ENCODE results near the gene APPBP2. TPM values are rescaled to one million over a fixed set of nuclear protein-coding genes. Genes with fewer than 3 reads are reported as not detected.
"Not testable (repeated sequence)": the region's sequence is repeated elsewhere in the genome, so short reads cannot be mapped to it uniquely, and the experiment has no call there.

APPBP2 gene
- total RNA-seq, 3 donors from 2014 or later = 31.0 to 50.1 (median 35.0) TPM

DNA sequence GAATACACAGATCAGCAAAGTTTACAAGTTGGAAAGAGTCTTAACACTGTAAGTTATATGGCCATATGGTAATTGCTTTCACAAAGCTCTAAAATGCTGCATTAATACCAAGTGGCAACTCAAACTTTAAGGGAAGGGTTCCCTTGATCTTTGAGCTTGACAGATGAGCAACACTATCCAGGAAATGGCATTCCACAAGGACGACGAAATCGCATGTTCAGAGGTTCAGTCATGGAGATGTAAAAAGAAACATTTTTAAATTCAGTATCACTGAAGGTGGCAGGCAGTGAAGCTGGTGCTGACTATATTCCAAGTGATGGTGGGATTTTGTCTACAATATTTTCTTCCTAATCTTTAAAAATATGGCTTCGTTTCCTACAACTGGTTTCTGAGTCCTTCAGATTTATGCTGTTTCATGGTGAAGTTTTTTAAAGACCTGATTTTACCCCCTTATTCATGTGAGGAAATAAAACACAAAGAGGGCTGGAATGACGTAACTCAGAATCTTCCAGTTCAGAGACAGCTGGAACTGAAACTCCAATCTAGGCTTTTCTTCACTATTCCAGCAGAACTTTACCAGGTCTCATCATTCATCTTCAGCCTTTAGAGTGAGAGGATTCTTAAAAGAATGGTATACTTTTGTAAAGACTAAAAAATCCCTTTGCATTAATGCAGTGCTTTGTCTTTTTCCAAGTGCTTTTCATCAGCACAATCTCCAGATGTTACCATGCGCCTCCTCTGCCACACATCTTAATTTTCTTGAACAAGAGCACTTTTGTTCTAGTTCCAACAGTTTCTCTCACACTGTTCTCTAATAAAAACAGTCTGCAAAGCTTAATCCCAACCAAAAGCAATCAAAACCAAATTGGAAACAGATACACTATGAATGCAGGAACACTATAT lies 83.5 kb downstream of the APPBP2 start:
- Histone ChIP-seq H3K9me3 (no peaks in the 10 kb centered on the region), H3K4me3 (no peak overlapping the region), H3K36me3 (ENCODE audit: low read depth) (peaks cover 6% of the 10 kb centered on the region), H3K4me1 (ENCODE audit: low read depth) (no peaks in the 10 kb centered on the region)
- intact Hi-C loops (cut with DNase I, micrococcal nuclease) = no loop called here
- no peak for DNase-seq
- TF ChIP-seq, protein P1, sequence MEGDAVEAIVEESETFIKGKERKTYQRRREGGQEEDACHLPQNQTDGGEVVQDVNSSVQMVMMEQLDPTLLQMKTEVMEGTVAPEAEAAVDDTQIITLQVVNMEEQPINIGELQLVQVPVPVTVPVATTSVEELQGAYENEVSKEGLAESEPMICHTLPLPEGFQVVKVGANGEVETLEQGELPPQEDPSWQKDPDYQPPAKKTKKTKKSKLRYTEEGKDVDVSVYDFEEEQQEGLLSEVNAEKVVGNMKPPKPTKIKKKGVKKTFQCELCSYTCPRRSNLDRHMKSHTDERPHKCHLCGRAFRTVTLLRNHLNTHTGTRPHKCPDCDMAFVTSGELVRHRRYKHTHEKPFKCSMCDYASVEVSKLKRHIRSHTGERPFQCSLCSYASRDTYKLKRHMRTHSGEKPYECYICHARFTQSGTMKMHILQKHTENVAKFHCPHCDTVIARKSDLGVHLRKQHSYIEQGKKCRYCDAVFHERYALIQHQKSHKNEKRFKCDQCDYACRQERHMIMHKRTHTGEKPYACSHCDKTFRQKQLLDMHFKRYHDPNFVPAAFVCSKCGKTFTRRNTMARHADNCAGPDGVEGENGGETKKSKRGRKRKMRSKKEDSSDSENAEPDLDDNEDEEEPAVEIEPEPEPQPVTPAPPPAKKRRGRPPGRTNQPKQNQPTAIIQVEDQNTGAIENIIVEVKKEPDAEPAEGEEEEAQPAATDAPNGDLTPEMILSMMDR (IDR thresholded peaks at IDR 0.05) = no peak
- ATAC-seq = no peak

DNA sequence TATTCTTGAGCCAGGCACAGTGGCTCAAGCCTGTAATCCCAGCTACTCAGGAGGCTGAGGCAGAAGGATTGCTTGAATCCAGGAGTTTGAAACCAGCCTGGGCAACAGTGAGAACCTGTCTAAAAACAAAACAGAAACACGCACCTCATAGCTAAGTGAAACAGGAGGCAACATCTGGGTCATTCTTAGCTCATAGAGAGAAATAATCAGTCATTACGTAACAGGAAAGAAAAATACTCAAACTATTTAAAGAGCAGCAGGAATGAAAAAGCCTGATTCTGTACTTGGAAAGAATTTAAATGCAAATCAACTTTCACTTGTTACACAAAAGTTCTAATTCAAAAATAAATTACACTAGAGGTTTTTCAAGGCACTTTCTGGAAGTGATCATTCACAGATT lies 86.5 kb downstream of the APPBP2 start:
- no peak for ATAC-seq
- Histone ChIP-seq H3K9me3 (no peaks in the 10 kb centered on the region), H3K36me3 (ENCODE audit: low read depth) (no peaks in the 10 kb centered on the region), H3K4me3 (no peak overlapping the region), H3K4me1 (ENCODE audit: low read depth) (no peaks in the 10 kb centered on the region)
- no peak for DNase-seq
- TF ChIP-seq, protein P1 (IDR thresholded peaks at IDR 0.05) = no peak
- intact Hi-C loops (cut with DNase I, micrococcal nuclease) = loop anchor here in 1 of 2 donors (10.0 kb wide), 1 partner anchor 205 kb away; no protein-coding TSS in a partner anchor

DNA sequence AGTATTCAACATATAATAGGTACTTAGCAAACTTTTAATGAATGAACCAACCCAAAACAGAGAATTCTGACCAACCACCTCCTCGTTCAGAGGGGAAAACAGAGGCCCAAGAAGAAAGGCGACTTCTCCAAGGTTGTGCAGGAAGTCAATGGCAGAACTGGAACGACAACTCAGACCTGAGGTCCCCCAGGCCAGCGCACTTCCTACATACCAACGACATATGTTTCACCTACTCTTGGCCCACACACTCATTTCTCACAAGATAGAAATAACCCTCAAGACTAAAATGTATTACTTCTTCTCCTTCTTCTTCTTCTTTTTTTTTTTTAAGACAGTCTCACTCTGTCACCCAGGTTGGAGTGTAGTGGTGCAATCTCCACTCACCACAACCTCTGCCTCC lies 89.4 kb downstream of the APPBP2 start:
- ATAC-seq = no peak
- Histone ChIP-seq H3K4me3 (no peak overlapping the region), H3K36me3 (ENCODE audit: low read depth) (no peaks in the 10 kb centered on the region), H3K9me3 (no peaks in the 10 kb centered on the region), H3K4me1 (ENCODE audit: low read depth) (no peaks in the 10 kb centered on the region)
- intact Hi-C loops (cut with DNase I, micrococcal nuclease) = loop anchor here in 1 of 2 donors (10.0 kb wide), 1 partner anchor 202 kb away; no protein-coding TSS in a partner anchor
- TF ChIP-seq, protein P1 (IDR thresholded peaks at IDR 0.05) = no peak
- no peak for DNase-seq

DNA sequence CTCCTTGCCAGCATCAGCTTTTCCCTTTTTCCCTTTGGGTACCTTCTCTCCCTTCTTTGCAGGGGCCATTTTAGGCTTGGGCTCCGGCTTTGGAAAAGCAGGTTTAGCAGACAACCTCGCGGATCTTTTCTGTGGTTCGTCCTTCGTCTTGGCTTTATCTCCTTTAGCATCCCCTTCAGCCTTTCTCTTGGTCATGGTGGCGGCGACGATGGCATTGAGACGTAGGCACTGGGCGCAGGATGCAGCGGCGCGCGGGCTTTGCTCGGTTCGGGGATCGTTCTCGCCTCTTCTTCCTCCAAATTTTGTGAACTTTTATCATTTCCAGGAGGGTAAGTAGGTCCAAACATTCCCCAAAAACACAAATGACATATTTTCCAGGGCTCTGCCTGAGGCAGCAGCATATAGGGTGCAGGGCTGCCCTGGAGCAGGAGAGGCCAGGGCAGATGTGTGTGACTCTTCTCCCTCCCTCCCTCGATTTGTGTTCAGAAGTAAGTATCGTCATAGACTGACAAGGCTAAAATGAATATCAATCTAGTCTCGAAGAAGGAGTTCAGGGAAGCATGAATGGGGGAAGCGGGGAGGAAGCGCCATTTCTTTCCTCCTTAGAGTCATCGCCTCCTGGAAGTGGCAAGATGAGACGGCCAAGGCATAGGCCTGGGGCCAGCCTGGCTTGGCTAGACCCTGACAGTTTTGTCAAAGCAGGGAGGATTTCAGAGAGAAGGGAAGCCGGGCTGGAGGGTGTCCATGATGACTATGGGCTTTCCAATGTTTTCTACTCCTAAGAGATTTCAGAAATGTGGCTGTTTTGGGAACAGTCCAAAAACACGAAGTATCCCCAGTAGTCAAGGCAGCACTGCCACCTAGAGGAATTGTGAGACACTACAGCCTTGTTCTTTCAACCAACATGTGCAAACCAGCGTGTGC lies 90.5 kb downstream of the APPBP2 start:
- TF ChIP-seq, protein P1 (IDR thresholded peaks at IDR 0.05) = peak; percentile 68
- ATAC-seq (peak; percentile 90), DNase-seq (peak in 2 of 3 donors; percentile 33 to 81)
- H3K9me3 ChIP-seq = no peaks in the 10 kb centered on the region
- H3K4me1 ChIP-seq (ENCODE audit: low read depth) = no peaks in the 10 kb centered on the region
- intact Hi-C loops (cut with DNase I, micrococcal nuclease) = loop anchor here in 1 of 2 donors (10.0 kb wide), 1 partner anchor 201 kb away; no protein-coding TSS in a partner anchor
- H3K36me3 ChIP-seq (ENCODE audit: low read depth) = no peaks in the 10 kb centered on the region
- no peak overlapping the region for H3K4me3 ChIP-seq

DNA sequence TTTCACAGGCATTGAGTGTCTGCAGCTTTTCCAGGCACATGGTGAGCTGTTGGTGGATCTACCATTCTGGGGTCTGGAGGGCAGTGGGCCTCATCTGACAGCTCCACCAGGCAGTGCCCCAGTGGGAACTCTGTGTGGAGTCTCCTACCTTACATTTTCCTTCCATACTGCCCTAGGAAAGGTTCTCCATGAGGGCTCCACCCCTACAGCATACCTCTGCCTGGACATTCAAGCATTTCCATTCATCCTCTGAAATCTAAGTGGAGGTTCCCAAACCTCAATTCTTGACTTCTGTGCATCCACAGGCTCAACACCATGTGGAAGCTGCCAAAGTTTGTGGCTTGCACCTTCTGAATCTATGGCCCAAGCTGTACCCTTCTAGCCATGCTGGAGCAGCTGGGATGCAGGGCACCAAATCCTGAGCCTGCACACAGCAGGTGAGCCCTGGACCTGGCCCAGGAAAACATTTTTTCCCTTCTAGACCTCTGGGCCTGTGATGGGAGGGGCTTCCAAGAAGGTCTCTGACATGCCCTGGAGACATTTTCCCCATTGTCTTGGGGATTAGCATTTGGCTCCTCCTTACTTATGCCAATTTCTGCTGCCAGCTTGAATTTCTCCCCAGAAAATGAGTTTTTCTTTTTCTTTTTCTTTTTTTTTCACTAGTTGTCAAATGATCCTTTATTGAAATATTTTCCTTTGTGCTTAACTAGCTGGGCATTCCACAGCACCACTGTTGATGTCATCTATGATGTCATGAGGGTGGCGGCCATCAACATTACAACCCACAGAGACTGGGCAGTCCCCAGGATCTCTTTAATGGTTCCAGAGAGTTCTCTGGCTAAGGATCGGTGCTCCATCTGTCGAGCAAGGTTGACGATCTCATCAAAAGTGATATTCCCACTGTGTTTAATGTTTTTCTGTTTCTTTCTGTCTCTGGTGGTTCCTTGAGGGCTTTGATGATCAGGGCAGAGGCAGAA lies 92.7 kb downstream of the APPBP2 start:
- intact Hi-C loops (cut with DNase I, micrococcal nuclease) = loop anchor here in 1 of 2 donors (10.0 kb wide), 1 partner anchor 199 kb away; no protein-coding TSS in a partner anchor
- not testable (repeated sequence) for H3K4me1 ChIP-seq (ENCODE audit: low read depth); H3K4me3 ChIP-seq; ATAC-seq; DNase-seq; H3K9me3 ChIP-seq; H3K36me3 ChIP-seq (ENCODE audit: low read depth)

DNA sequence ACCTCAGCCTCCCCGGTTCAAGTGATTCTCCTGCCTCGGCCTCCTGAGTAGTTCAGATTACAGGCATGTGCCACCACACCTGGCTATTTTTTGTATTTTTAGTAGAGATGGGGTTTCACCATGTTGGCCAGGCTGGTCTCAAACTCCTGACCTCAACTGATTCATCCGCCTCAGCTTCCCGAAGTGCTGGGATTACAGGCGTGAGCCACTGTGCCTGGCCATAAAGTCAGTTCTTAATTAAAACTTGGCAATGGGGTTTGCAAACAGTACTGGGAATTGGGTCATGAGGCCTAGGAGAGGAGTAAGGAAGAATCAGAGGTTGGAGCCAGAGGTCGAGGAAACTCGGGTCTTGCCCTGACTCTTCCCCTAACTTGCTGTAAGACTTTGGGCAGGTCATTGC lies 95.5 kb downstream of the APPBP2 start:
- DNase-seq; ATAC-seq; H3K4me3 ChIP-seq; H3K36me3 ChIP-seq (ENCODE audit: low read depth); H3K9me3 ChIP-seq; H3K4me1 ChIP-seq (ENCODE audit: low read depth): not testable (repeated sequence)
- intact Hi-C loops (cut with DNase I, micrococcal nuclease) = loop anchor here in 1 of 2 donors (10.0 kb wide), 1 partner anchor 196 kb away; no protein-coding TSS in a partner anchor

DNA sequence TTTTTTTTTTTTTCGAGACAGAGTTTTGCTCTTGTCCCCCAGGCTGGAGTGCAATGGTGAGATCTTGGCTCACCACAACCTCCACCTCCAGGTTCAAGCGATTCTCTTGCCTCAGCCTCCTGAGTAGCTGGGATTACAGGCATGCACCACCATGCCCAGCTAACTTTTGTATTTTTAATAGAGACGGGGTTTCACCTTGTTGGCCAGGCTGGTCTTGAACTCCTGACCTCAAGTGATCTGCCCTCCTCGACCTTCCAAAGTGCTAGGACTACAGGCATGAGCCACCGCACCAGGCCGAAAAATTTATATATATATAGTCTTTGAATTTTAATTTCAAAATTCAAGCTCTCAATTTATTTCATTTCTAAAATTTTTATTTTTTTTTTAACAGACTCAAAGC lies 97.6 kb downstream of the APPBP2 start:
- H3K4me3 ChIP-seq; intact Hi-C loops (cut with DNase I, micrococcal nuclease); DNase-seq; H3K4me1 ChIP-seq (ENCODE audit: low read depth); H3K9me3 ChIP-seq; ATAC-seq; H3K36me3 ChIP-seq (ENCODE audit: low read depth): not testable (repeated sequence)

All from mucosa of descending colon (tissue), 3 donors.